HG03108 (cell line): Measurements from ENCODE around the gene SHROOM3.

Experiments used
- ATAC-seq: cut with Tn5 transposase; IDR thresholded peaks from one replicate; pipeline ENCODE4 v1.9.1; 2021; ENCODE audit warnings: moderate library complexity; ENCODE audit not compliant: unreplicated experiment

The SHROOM3 gene

DNA sequence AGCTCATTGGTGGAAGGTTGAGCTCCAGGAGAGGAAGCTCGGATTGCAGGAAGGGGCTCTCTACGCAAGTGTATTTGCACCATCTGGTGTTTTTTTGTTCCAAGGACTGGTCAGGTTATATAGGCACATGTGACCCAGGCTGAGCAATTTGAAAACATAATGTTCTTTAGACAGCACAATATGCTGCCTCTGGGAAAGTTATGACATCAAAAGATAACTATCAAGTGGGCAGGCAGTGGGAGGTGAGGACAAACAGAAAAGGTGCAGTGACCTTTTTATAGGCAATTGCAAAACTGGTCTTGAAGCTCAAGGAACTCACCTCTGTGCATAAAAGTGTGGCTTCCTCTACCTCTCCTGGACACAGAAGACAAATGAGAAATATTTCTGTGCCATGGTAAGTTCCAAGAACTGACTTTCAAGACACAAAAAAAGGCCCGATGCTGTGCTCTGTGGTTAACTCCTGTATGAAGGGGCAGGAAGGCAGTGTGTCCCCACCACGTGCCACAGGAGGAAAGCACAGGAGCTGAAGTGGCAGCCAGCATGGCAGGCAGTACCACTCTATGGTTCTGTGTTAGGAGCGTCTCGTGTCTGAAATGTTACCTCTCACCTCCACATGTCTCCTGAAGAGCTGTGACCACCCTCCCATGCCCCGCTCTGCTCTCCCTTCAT lies 128.6 kb downstream of the SHROOM3 start:
- no peak for ATAC-seq

DNA sequence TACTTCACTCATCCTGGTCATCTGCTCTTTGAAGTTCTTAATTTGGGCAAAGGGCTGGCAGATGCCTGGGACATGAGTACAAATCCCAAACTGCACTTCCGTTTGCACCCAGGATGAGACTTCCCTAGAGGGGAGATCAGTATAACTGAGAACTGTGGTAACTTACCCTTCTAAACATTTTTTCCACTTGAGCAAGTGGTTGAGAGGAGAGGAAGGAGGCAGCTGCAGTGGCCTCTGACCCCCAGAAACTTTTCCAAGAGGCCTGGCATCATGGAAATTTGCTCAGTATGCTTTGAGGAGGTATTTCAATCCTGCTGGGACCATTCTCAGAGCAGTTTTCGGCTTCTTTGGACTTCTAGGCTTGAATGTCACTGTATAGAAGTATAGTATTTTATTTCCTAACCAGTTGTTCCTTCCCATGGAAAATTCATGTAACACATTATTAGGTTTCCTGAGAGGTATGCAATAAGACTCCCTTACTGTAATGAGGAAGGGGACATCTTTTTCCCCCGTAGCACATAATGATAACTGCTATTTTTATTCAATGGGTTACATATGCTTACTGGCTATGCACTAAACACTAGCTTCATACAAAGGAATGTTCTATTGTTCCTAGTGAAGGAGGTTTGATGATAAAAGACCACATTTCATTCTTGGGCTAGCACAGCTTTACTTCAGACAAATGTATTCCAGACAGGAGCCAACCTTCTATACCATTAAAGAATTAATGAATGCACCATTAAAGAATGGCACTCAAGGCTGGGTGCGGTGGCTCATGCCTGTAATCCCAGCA lies 129.3 kb downstream of the SHROOM3 start:
- ATAC-seq = no peak

DNA sequence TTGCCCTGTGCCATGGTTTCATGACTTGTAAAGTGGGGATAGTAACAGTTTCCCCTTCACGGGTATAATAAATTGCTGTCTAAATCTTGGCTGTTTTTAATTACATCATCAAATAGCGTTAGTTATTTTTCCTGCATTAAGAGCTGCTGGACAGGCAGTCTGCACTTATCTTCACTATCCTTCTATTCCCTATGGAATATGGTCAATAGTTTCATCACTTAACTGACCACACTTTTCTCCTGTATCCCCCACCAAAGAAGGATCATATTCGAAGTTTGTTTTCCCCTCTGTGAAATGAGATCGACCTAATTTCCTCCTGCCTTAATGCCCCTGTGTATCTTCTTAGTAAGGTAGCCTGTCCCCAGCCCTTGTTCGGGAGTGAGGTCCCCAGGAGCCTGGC lies 133.2 kb downstream of the SHROOM3 start:
- no peak for ATAC-seq

DNA sequence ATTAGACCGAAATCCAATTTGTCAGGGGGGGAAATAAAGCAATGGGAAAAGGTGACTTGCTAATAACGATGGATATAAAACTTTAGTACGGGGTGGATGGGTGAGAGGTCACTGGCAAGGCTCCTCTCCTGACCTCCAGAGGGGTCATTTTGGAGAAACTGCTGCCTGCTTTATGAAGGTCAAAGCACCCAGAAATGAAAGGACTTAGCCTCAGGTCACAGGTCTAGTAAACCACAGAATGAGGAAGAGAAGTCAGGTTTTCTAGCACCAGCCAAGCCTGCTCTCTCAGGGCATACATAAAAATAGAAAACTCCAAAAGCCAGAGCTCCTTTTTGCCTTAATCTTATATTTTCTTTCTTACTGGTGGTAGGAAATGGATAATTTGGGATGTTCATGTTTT lies 134.2 kb downstream of the SHROOM3 start:
- ATAC-seq = no peak

DNA sequence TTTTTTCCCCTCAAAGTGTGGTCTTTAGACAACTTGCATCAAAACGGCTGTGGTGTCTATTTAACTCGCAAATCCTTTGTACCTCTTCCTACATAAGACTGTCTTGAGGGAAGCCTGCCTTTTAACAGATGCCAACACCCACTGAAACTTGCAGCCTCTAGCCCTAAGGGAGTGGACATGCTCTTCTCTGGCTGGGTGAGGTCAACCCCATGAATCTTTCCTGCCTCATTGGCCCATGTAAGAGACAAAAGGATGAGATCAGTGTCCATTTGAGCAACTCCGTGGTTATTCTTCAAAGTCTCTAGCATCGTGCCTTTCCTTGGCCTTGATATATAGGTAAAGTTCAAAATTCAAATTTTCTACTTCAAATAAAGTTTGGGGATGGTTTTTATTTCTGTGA lies 134.7 kb downstream of the SHROOM3 start:
- ATAC-seq = no peak

DNA sequence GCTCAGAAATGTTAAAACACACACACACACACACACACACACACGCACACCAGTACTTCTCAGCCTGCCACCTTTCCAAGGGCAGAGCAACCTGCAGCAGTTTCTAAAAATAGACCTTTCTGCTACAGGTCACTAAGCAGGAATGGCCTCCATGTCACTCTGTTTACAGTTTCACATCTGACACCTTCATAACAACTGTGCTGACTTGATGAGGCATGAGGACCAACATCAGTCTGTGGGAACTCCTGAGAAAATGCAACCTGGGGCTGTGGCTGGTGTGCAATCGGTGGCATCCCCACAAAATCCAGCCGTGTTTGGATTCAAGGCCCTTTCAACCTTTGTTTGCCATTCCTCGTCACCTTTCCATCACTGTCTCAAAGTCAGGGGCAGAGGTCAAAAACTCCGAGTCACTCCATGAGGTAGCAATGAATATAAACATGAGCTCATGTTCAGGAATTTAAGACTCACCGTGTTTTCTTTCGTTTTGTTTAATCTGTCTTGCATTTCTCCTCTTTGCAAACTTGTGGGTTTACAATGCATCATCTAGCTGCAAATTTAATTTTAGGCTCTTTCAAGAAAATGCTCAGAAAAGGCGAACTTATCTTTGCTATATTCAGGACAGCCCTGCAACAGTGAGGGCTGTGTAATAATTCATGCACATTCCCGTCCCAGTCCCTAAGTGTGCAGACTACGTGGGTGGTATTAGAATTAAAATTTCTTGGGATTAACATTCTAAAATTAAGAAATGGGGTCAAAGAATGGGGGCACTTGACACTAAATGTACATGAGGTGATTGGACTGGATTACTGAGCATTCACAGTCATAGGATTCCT lies 135.3 kb downstream of the SHROOM3 start:
- ATAC-seq = no peak

DNA sequence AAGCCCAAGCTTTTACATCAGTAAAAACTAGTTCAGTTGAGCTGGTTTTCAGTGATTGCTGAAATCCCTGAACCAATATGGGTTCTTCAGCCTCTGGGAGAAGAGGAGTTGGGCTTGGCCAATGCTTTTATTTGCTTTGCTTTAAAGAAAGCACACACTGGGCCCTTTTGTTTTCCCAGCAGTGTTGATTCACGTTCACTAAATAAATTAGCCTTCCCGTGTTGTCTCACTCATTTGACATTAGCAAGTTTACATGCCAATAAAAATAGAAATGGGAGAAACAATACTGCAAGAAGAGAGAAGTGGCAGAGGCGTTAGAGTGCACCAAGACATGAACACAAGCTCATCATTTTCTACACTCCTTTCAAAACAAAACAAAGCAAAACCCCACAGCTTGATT lies 136.2 kb downstream of the SHROOM3 start:
- ATAC-seq = no peak

DNA sequence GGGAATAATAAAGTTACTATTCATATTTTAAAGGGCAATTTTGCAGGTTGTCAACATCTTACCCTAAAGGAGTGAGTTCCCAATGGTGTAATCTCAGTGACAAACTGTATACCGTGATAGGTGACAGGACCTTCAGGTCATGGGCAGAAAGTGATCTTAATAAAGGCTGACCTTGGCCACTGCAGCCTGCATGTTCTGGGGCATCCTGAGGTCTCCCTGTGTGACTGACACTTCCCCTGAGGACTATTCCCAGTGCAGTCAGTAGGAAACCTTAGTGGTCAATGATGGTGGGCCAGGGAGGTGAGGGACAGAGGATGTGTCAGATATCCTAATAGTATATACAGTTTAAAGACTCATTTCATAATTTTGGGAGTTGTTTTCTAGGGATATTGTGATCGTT lies 137.2 kb downstream of the SHROOM3 start:
- no peak for ATAC-seq

DNA sequence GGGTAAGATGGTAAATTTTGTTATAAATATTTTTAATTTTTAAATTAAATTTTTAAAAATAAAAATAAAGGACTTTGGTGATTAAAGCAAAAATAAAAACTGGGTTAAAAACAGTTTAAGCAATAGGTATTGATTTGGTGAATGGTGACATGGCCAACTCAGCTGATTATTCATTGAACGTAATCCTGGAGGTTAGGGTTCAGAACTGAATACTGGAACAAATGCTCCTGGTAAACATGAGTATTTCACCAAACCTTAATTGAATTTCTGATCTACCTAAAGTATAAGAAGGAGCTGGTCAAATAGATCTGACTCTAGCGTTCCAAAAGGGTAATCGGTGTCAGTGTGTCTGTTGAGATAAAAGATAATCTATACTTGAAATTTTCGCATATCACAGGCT lies 141.8 kb downstream of the SHROOM3 start:
- ATAC-seq = no peak

DNA sequence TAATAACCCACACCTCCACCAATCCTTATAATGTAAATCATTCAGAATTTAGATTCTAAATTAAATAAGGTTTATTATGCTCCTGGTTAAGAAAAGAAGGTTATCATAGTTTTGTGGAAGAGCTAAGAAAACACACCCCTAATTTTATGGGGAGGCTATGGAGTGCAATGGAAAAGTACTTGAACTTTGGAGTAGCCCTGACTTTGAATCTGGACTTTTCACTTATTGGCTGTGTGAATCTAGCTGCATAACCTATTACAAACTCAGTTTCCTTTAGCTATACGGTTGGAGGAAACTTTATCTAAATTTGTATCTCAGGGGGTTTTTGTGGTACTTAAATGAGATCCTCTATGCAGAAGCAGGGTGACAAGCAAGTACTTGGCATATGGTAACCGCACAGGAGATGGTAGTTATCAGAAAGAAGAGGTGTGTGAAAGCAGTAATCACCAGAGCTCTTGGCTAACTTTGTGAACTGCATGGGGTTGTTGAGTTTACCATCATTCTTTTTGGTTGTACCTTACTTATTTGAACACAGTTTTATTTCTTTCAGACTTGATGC lies 143.1 kb downstream of the SHROOM3 start:
- ATAC-seq = no peak

DNA sequence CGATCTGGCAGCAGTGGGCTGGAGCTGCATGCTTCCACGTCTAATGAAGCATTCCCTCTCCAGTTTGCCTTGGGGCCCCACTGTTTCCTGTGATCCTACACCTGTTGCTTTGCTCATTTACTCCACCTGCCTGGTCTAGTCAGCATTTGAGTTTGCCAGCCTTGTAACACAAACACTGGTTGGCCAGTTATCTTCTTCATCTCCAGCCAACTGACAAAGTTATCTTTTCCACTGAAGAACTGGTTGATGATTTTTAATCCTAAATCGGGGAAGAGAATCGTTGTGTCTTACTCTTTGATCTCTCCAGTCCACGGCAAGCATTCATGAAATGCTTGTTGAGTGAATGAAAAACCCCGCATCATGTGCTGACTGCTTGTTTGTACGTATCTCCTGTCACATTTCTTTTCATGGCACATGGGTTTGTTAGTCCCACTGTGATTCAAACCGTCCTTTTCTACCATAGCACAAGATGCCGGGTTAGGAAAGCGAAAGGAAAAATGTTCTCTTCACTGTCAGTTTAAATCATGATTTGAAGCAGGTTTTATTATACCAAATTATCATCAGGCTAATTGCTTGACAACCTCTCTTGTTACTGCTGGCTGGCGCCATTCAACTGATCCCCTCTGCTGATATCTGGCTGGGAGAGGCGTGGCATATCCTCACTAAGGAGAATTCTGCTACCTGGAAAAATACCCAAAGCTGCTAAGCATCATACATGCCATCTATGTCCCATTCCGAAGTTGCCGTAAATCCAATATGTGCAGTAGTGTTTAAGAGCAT lies 144.8 kb downstream of the SHROOM3 start:
- no peak for ATAC-seq

DNA sequence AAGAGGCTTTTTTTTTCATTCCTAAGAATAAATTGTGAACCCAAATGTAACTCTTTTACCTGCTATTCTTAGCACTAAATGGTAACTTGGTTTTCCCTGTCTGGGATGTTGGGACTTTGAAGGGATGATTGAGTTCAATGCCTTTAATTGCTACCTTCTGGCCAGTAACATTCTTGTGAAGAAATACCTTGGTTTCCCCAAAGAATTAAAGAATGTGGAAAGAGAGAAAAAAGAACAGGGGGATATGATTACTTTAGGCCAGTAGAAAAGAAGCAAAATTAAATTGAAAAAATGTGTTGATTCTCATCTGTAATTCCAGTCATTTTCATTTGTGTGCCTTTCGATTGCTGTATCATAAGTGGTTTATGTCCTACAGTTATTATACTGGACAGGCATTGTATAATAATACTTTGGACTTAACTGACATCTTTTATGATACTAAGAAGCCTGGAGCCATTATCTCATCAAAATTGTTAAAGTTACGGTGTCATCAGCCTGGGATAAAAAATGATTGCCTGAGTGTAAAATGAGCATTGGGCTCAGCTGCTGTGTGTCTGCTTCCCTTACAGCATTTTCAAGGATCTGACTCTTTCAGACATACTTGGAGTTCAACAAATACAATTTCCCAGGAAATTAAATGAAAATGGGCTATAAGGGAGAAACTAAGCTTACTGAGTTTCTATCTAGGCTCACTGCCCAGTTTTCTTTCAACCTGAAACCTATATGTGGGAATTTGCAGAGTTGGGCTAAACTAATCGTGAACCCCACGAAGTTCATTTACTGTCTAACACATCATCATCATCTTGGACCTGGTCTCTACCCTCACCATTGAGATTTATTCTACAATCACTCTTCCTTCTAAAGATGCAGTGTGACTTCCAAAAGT lies 146.3 kb downstream of the SHROOM3 start:
- no peak for ATAC-seq

DNA sequence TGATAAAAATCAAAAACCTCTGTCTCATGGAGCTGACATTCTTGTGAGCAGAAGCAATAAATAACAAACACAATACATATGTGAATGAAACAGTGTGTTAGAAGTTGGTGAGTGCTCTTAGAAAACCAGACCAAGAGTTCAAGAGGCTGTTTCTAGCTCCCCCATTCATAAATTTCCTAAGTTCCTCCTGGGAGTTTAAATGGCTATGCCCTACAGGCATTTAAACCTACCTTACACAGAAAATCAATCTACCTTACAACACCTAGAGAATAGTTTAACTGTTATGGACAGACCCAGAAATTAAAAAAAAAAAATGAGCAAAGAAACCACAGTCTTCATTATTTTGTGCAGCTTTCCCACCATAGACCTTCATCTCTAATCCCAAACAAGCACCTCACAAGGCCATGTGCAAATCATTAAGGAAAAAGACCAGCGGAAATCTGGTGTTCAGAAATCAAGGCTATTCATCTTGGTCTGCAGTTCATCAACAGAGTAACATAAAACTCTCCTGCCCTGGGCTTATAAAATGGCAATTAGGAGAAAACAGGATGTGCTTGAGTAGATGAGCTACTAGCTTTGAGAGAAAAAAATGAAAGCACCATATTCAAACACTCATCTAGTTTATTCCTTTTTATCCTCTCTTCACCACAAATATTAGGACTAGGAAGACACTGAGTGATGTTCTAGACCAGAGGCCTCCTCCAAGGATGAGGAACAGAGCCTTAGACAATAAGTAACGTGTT lies 147.2 kb downstream of the SHROOM3 start:
- no peak for ATAC-seq

DNA sequence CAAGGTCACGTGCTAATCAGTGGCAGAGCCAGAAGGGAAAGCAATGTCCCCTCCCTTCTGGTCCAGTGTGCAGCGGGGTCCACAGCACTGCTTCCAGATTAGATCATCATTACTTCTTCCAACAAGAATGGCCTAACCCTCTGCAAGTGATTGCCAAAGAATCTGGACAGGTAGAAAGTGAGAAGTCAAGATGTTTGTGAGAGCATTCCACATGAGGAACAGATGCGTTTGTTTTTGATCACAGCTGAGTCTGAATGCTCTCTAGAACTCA lies 147.7 kb downstream of the SHROOM3 start:
- ATAC-seq = no peak

DNA sequence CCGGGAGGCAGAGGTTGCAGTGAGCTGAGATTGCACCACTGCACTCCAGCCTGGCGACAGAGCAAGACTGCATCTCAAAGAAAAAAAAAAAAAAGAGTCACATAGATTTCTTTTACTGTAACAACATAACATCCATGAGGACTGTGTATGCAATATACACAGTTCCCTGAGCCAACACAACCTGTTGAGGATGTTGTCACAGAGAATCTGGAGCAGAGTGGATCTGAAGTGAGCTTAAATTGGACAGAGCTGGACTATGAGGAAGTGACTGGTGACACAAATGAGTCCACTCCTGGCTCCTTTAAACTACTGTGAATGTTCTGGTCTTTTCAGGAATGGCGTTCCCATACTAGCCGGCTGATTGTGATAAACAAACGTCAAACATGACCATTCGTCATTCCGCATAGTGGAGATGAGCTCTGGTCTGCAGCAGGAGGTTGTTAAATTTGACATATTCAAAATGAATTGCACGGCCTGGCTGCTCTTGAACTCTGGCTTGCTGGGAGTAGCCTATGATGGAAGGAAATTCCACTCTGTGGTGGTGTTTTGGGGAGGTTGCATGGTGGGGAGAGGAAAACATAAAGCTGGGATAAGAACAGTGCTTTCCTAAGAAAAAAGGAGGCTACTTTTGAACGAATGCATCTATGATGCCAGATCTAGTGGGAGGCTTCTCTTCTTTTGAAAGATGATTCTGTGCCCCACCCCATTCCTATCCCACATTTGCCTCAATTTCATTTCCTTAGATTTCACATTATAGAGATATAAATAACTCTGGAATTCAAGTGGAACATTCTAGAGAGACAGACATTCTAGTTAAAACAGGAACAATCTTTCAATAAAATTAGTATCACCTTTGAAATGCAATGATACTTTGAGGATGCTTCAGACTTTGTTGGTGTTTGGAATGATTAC lies 149.5 kb downstream of the SHROOM3 start:
- ATAC-seq = no peak

DNA sequence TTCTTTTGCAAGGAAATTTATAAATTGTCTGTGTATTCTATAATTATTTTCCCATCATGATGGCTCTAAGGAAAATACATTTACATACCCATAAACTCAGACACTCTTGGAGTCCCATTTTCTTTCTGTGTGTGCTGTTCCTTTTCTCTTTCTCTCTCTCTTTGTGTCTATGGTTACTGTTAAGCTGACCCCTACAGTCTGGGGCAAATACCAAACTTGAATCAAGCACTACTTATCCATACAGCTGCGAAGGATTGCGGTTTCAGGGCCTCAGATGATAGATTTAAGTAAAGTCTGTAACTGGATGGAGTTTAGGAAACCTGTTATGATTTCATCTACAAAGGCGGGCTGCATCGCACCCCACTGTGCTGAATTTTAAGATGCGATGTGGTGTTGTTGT lies 150.2 kb downstream of the SHROOM3 start:
- no peak for ATAC-seq

DNA sequence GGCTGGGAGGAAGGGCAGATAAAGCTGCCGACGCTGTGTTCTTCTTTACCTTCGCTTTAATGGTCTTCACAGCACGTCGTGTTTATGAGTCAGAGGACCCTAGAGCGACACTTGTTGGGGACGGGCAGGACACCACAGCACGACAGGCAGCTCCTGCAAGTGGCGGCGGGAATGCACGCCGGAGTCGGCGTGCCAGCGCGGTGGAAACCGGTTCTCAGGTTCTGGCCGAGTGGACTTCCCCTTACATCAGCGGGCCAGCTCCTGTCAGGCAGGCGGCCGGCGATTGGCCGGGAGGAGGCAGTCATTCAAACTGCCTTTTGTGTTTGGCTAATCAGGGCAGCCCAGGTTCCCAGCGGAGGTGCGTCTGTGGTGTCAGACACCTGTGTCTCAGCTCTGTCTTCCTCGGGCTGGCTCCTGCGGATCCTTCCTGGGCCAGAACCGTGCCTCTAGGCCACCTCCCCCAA lies 150.9 kb downstream of the SHROOM3 start:
- ATAC-seq = no peak

DNA sequence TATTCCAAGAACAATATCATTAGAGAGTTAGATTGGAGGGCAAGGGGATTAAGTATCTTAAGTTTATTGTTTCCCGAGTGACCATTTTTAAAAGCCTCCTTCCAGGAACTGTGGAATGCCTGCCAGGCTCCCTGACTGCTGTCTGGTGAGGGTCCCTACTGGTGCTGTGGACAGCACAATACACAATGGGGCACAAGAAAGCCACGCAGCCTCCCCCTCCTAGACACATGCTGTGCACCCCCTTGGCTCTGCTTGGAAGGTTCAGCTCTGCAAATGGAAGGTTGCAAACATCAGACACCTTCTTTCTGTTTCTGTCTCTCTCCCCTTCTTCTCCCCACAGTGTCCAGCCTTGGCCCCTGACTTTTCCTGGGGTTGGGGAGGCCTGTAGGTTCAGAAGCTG lies 153.2 kb downstream of the SHROOM3 start:
- no peak for ATAC-seq
